ENCODE results near the gene PDK2. TPM values are rescaled to one million over a fixed set of nuclear protein-coding genes. Genes with fewer than 3 reads are reported as not detected.
A peak's percentile ranks its signal among the peaks of the same experiment; 100 is the strongest.

Gene PDK2
- total and polyA plus RNA-seq, 2 of the 4 experiments (the other 2 are of a cell fraction) = 26.7 to 104 TPM

DNA sequence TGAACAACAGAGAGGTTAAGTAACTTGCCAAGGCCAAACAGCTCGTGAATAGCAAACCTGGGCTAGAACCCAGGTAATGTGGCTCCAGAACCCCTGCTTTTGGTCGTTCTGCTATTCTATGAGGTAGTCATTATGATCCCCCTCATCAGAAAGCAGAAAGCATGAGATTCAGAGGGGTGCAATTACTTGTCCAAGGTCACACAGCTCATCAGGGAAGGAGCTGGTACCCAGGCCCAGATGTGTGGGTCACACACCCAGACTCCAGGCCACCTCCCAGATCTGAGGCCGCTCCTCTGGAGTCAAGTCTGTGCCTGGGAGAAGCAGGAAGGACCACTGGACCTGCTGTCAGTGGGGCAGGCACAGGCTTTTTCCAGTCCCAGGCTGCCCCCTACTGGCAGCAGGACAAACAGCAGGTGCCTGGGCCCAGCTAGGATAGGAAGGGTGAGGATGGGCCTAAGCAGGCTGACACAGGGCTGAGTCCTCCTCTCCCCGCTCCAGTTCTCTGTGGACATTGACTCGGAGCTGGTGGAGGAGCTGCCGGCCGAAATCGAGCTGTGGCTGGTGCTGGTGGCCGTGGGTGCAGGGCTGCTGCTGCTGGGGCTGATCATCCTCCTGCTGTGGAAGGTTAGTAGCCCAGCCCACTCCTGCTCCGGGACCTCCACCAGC, 7.8 kb upstream of the PDK2 start:
- H3K36me3 ChIP-seq (ENCODE audit: control insufficient read depth, insufficient read depth, low read length) = peaks cover 21% of the 10 kb centered on the region
- TF ChIP-seq SMC3 (IDR thresholded peaks at IDR 0.05; ENCODE audit: low read depth, low read length) (peak; percentile 91), RFX5 (IDR thresholded peaks at IDR 0.05; ENCODE audit: low read depth, low read length) (no peak), CTCF (conservative IDR thresholded peaks at IDR 0.05; ENCODE audit: low read depth, low read length) (peak; percentile 97), MAFK (IDR thresholded peaks at IDR 0.05; ENCODE audit: low read depth, low read length) (no peak), CEBPB (IDR thresholded peaks at IDR 0.05; ENCODE audit: low read depth, low read length) (no peak), RAD21 (IDR thresholded peaks at IDR 0.05; ENCODE audit: low read length) (peak; percentile 98), FOS (IDR thresholded peaks at IDR 0.05; ENCODE audit: low read depth, low read length) (no peak), RCOR1 (IDR thresholded peaks at IDR 0.05; ENCODE audit: insufficient replicate concordance, low read length) (no peak), BHLHE40 (IDR thresholded peaks at IDR 0.05; ENCODE audit: low read depth, low read length) (no peak), POLR2A (IDR thresholded peaks at IDR 0.05; ENCODE audit: low read depth, low read length) (no peak; the same call in 1 of the 2 replicates), MXI1 (IDR thresholded peaks at IDR 0.05; ENCODE audit: borderline replicate concordance, low read depth, low read length) (0 out of 2 replicates have a peak, but pooled peaks have one; percentile 23), USF2 (IDR thresholded peaks at IDR 0.05; ENCODE audit: low read depth, low read length) (no peak), NFE2L2 (IDR thresholded peaks at IDR 0.05; ENCODE audit: low read depth, low read length) (no peak), CHD1 (IDR thresholded peaks at IDR 0.05; ENCODE audit: low read depth, low read length) (no peak)
- TF ChIP-seq, protein P1, sequence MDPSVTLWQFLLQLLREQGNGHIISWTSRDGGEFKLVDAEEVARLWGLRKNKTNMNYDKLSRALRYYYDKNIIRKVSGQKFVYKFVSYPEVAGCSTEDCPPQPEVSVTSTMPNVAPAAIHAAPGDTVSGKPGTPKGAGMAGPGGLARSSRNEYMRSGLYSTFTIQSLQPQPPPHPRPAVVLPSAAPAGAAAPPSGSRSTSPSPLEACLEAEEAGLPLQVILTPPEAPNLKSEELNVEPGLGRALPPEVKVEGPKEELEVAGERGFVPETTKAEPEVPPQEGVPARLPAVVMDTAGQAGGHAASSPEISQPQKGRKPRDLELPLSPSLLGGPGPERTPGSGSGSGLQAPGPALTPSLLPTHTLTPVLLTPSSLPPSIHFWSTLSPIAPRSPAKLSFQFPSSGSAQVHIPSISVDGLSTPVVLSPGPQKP (IDR thresholded peaks at IDR 0.05; ENCODE audit: borderline replicate concordance, low read depth, low read length) = no peak

More for the DNA sequence above, 7.8 kb upstream of the PDK2 start:
- DNase-seq (peak; percentile 72), ATAC-seq (ENCODE audit: low read depth) (peak; percentile 98)
- Histone ChIP-seq H2AFZ (replicated peaks; ENCODE audit: low read length, poor library complexity) (peak overlapping the region; percentile 70), H3K9me1 (ENCODE audit: insufficient read depth, low read length) (no peaks in the 10 kb centered on the region), H3K4me2 (ENCODE audit: low read depth, low read length) (no peak overlapping the region), H3K79me1 (ENCODE audit: low read depth in 1 of 2, low read length in 2 of 2) (peaks cover 0 to 10% of the 10 kb centered on the region in 2 experiments; a peak in 1 of 4 replicates), H3K56ac (ENCODE audit: extremely low read depth, insufficient read depth, low read length) (no peak overlapping the region), H4K8ac (ENCODE audit: low read depth in 2 of 2, low read length in 2 of 2) (no peak overlapping the region), H3K9me3 (ENCODE audit: control insufficient read depth, insufficient read depth, low read length) (no peaks in the 10 kb centered on the region), H3K27ac (ENCODE audit: insufficient read depth, low read length) (no peak overlapping the region), H3K18ac (ENCODE audit: low read depth, low read length) (no peak overlapping the region), H2BK120ac (ENCODE audit: low read depth, low read length) (no peak overlapping the region), H3K4me3 (ENCODE audit: insufficient read depth, low read depth, low read length) (no peak overlapping the region), H3K4ac (ENCODE audit: low read depth, low read length) (no peak overlapping the region), H2AK9ac (replicated peaks; ENCODE audit: low read depth, low read length, poor library complexity) (peak overlapping the region; percentile 3), H4K20me1 (ENCODE audit: insufficient read depth, low read length) (peaks cover 6% of the 10 kb centered on the region), H3K14ac (replicated peaks; ENCODE audit: low read depth, low read length) (no peak overlapping the region), H4K91ac (ENCODE audit: insufficient read depth, low read depth, low read length) (no peak overlapping the region), H3K27me3 (ENCODE audit: control insufficient read depth, insufficient read depth, low read length) (no peaks in the 10 kb centered on the region), H2BK15ac (ENCODE audit: low read depth, low read length) (no peak overlapping the region), H4K5ac (ENCODE audit: low read depth, low read length) (no peak overlapping the region), H3K23ac (ENCODE audit: low read depth, low read length) (no peak overlapping the region), H2BK20ac (ENCODE audit: low read depth, low read length) (no peak overlapping the region), H3K4me1 (ENCODE audit: control insufficient read depth, insufficient read depth, low read length) (no peaks in the 10 kb centered on the region), H3K9ac (ENCODE audit: low read depth, low read length) (no peak overlapping the region), H2AK5ac (ENCODE audit: low read depth, low read length) (peak overlapping the region; percentile 80; the same call in 1 of the 2 replicates), H2BK5ac (ENCODE audit: low read depth, low read length, poor library complexity, severe bottlenecking) (no peak overlapping the region)
- in situ Hi-C loops (cut with MboI; ENCODE audit: low sequenced_read_pairs) (loop anchor here (5.0 kb wide), 2 partner anchors 60 to 225 kb away; no protein-coding TSS in a partner anchor), dilution Hi-C loops (cut with HindIII; ENCODE audit: low sequenced_read_pairs, unreplicated experiment) (no loop called here), intact Hi-C loops (cut with micrococcal nuclease) (loop anchor here (1.0 kb wide), 3 partner anchors 60 to 226 kb away; no protein-coding TSS in a partner anchor)
- POLR2A ChIA-PET (ENCODE audit: unreplicated experiment) = no interaction called here
- 47% methylated on average over 3 of the region's 10 CpGs; no CpG with 5 or more reads in 1 of the 2 experiments for WGBS, 2 experiments (ENCODE audit: extremely low coverage in 2 of 2, insufficient read length in 1 of 2)
- no TSS peak for BruUV-seq (replicated peaks)
- CTCF ChIA-PET = interaction anchor here (0.6 to 2.0 kb wide), 9 partner anchors 13 to 1052 kb away, joined by 3 to 11 read pairs (median 4); no protein-coding TSS in a partner anchor
